ENCODE data around the gene CDH4.

CDH4 gene

DNA sequence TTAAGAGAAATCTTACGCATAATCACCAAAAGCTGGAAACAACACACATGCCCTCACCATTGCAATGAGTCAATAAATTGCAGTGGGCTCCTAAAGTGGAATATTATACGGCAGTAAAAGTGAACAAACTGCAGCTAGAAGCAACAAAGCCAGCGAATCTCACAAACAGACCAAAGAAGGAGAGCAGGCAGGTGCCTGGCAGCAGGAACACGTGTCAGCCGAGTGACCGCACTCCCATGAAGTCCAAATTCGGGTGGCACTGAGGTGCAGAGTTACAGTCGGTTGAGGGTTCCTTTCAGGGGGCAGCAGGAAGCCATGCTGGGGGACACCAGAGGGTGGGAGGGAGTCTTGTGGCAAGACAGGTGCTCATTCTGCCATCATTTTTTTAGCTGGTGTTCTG is 500.5 kb downstream of the CDH4 start:
- no peak for DNase-seq

GRCh38 chr20:61753316-61753942 is 501.4 kb downstream of the CDH4 start:
- DNase-seq: no peak

DNA sequence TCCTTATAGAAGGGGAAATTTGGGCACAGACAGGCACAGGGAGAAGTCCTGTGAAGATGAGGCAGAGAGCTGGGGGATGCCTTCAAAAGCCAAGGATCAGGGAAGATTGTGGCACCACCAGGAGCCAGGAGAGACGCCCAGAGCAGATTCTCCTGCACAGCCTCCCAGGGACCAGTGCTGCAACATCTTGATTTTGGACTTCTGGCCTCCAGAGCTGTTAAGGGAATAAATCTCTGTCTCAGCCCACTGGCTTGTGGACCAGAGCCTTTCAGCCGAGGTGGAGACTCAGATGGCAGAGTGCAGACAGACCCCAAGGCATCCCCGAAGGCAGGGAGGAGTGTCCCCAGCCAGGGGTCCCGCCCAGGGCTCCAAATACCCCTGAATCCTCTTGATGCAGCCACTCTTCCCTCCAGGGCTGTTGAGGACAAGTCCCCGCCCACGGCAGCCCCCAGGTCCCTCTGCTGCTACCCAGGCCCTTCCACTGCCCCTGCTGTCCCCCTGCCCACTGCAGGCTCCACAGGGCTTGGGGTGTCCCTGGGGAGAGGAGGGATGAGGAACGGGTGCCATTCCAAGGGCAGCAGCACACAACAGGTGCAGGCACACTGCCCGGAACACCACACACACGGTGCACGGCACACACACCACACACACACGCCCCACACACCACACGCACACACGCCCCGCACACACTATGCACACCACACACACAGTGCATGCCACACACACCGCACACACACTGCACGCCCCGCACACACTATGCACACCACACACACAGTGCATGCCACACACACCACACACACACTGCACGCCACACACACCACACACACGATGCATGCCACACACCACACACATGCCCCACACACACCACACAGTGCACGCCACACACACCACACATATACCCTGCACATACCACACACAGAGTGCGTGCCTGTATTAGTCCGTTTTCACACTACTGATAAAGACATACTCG is 502.2 kb downstream of the CDH4 start:
- DNase-seq: no peak

DNA sequence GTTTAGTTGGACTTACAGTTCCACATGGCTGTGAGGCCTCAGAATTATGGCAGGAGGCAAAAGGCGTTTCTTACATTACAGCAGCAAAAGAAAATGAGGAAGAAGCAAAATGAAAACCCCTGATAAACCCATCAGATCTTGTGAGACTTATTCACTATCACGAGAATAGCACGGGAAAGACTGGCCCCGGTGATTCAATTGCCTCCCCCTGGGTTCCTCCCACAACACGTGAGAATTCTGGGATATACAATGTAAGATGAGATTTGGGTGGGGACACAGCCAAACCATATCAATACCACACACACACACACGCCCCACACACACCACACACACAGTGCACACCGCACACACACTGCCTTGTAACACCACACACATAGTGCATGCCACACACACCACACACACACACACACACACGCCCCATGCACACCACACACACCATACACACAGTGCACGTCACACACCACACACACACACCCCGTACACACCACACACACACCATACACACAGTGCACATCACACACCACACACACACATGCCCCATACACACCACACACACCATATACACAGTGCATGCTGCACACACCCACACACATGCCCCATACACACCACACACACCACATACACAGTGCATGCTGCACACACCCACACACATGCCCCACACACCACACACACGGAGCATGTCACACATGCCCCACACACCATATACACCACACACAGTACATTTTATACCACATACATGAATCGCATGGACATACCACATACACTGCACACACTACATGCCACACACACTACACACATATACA is 503.1 kb downstream of the CDH4 start:
- DNase-seq: no peak

DNA sequence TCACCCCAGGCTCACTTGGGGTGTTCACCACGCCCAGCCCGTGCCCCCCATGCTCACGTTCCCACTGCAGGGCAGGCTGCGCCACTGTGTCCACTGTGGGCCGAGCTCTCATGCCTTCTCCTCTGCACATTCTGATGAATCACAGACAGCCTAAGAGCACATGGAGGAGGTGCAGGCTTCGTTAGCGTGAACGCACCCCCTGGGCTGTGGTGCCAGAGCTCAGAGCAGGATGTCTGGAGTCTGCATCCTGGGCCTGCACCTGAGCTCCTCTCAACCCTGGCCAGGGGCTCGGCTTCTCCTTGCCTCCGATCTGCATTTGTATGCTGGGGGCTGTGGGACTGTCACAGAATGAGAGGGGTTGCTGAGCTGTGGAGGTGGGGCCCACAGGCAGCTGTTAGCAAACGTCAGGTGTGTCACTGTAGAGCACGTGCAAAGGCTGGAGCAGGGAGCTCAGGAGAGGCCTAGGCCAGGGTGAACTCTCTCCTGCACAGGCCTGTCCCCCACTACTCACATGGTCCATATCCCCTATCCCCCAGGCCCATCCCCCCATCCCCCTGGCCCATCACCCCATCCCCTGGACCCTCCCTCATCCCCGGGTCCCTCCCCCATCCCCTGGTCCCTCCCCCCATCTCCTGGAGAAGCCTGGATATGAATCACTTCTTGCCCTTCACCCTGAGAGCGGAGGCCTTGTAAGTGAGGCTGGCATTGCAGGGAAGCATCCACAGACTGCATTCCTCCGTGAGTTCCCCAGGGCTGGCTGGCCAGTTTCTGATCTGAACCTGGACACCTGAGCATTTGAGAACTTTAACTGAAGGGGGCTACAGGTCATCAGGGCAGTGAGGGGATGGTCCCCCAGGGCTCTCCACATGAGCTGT is 504.1 kb downstream of the CDH4 start:
- DNase-seq: no peak

DNA sequence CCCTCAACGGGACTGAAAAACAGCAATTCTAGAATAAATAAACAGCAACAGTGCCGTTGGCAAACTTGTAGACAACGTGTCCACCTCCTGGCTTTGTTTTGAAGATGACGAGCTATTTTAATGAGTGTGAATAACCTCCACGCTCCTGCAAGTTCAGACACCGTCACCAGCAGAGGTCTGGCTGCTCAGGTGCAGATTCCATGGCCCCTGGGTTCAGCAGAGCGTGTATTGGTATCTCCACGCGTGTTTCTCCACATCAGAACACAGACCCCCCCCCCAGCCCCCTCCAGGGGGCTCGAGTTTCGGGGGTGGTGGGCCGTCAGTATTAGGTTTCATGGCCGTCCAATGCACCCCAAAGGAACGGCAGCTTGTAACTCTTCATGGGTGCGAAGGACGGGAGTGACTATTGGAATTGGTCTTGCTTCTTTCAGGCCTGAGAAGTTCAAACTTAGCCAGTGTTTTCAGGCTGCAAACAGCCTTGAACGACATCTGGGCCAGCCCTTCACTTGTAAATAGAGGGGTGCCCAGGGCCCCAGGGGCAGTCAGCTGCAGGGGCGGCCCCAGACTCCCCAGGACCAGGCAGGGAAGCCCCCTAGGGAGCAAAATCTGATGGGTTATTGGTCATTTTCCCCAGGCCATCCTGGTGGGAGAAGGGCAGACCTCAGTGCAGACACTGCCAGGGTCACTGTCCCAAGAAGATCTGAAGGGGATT is 505.1 kb downstream of the CDH4 start:
- no peak for DNase-seq

DNA sequence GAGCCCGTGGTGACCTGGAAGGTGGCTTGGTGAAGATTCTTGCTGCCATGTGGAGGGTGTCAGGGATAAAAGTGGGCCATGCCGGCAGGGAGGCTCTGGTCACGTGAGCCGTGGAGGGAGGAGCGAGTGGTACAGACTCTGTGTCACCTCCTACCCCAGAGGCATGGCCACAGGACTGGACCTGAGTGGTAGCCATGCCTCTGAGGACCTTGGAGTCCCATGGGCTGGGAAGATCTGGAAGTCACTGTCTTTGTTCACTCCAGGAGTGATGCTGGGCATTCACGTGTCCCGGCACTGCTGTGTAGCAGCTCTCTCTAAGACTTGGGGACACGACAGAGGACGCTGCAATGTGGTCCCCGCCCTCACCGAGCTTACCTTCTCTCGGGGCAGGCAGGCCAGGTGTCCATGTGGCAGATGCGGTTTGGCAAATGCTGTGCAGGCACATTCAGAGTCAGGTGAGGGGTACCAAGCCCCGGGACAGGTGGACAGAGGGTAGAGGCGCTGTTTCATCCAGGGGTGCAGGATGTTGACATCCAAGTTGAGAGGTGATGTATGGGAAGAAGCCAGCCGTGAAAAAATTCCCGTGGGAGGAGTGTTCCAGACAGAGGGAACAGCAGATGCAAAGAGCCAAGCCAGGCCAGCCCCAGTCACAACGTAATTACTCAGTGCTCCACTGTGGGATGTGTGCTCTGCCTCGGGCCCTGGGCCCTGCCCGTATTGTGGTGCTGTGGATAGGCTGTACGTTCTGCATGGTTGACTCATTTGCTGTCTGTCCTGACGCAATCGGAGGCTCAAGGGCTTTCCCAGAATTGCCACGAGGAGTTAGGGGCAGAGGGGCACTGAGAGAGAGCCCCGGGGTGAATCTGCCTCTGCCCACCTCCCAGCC is 505.9 kb downstream of the CDH4 start:
- DNase-seq: no peak

GRCh38 chr20:61758564-61759200 is 506.6 kb downstream of the CDH4 start:
- no peak for DNase-seq

DNA sequence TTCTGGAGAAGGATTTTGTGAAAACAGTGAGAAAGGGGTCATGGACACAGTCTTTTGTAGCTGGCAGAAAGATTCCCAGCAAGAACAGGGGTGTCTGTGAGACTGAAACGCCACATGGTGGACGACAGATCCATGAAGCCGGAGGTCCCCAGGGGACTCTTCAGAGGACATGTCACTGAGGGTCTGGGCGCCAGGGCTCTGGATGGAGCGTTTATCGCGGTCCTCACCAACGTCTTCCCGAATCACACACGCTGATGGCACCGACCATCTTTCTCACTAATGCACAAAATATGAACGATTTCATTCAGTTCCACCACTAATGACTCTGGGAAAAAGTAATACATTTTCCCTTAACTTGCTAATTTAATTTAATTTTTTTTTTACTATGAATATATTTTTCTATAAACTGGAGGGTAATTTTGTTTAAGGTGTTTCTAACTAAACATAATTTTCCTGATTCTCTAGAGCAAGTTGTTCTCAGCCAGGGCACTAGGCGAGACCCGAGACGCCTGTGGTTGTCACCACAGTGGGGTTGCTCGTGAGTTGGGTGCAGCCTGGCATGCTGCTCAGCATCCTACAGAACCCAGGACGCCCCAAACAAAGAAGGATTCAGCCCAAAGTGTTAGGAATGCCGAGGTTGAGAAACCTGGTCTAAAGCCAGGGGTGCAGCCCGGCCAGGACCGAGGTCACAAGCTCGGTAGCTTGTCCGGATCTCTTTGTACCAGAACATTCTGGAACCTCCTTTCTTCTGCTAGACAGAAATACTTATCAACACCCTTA is 507.4 kb downstream of the CDH4 start:
- no peak for DNase-seq

- no peak for DNase-seq
Measured at GRCh38 chr20:61760321-61760720, 508.3 kb downstream of the CDH4 start.

DNA sequence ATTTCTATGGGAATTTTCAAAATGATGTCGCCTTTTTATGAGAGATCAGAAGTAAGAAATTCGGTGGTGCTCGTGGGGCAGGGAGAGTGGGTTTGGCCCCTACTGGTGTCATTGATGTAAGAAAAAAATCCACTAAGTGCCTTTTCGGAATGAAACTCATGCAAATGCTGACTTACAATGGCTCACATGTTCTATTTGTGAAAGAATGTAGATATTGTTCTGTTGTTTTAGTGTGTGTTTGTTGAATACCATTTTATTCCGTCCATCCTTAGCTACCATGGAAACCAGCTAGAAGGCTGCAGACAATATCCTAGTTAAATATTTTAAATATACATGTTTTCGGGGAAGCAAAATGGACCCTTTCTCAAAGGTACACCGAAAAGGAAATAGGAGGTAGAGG is 508.7 kb downstream of the CDH4 start:
- DNase-seq: no peak

DNA sequence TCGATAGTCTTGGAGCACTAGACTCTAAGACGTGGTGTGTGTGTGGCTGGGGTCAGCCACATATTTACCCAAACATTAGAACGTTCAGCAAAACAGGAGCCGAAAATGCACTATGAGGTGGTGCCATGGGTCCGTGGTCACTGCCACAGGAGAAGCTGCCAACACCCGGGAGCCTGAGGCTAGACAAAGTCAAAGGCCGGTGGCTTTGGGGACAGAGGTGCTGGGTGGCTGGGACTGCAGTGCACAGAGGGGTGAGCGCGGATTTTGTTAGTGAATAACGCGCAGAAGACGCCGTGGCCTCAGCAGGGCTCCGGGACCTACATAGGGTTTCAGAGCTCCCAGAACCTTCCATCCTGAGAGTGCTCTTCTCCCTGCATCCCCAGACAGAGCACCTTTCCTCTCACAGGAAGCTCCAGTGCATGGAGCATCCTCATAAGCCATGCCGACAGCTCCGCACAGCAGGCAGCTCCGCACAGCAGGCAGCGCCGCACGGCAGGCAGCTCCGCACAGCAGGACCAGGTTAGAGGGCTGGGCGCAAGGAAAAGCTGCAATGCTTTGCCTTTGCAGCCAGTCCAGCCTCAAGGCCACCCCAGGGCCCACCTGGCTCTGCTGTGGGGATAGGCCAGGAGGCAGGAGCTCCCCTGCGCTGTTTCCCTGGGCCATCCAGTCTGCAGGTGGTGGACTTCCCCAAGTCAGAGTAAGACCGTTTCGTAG is 509.5 kb downstream of the CDH4 start:
- no peak for DNase-seq

DNA sequence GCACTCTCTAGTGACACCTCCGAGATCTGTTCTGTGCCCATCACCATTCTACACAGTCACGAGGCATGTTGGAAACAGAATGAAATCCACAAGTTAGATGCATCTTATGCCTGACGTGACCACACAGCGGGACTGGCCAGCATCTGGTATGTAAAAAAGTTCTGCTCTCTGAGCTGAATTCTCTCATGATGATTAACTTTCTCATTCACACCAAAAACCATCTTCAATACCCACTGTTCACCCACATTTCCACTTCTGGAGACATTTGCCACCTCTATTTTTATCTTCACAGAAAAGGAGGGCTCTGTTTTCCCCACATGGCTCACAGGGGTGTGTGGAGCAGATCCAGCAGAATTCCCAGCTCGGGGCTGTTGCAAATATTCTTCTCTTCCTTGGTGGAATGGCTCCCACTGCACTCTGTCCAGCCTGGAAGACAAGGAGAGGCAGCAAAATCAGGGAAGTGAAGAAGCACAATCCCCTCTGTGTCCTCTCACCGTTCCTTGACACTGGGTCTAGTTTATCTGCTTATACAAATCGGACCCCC is 510.2 kb downstream of the CDH4 start:
- no peak for DNase-seq

DNA sequence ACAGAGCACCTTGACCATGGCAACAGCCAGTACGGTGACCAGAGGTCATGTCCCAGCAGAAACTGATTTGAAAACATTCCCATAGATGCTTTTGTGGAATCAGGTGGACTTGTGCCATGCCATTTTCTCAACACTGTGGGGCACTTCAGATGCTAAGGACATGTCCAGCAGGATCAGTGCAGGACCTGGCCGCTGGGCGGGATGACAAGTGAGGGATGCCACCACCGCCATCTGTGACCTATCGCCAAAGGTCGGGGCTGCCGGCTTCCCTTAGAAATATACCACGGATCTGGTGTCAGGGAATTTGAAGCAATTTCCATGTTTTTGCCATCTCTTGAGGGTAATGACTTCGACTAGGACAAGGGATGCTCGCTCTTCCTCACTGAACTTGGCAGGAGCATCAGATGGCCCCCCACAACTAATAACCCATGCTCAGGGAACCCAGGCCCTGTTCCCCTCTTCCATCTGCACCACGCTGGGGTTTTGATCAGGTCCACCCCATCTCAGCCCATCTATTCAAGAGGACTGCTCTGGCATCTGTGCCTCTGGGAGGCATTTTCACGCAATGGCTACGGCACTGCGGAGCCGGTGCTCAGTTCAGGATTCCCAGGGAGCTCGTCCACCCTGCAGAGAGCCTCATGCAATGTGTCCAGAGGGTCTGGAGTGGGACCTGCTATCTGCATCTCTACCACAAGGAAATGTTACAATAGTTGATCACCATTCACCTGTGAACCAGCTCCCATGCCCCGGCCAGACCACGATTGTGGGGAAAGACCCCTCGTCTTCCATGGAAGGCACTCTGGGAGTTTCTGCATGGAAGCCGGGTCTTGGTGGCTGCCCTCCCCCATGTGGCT is 511.1 kb downstream of the CDH4 start:
- no peak for DNase-seq

GRCh38 chr20:61763740-61764400 is 511.8 kb downstream of the CDH4 start:
- no peak for DNase-seq

GRCh38 chr20:61764471-61765025 is 512.5 kb downstream of the CDH4 start:
- no peak for DNase-seq
